ENCODE measurements around the gene DDX6.

- no peak for TF ChIP-seq POLR2A (IDR thresholded peaks at IDR 0.05)
- TF ChIP-seq CTCF (IDR thresholded peaks at IDR 0.05) = no peak
Measured at GRCh38 chr11:118820412-118821357, 29.7 kb upstream of the DDX6 start.

All from uterus (tissue), 2 donors.